ENCODE data around the gene PKIG. TPM values are rescaled to one million over a fixed set of nuclear protein-coding genes. Genes with fewer than 3 reads are reported as not detected.

Gene PKIG
- total RNA-seq, 1 experiment from 2014 or later = 41.9 TPM

- H3K9me2 ChIP-seq (ENCODE audit: insufficient read depth) = no peaks in the 10 kb centered on the region
- no peaks in the 10 kb centered on the region for H3K36me3 ChIP-seq (ENCODE audit: low read depth)
- no peak overlapping the region for H2AFZ ChIP-seq
- DNase-seq = no peak
- no TSS peak for BruUV-seq (replicated peaks)
- H3K27me3 ChIP-seq (ENCODE audit: insufficient read depth, low read depth) = no peaks in the 10 kb centered on the region
- TF ChIP-seq CTCF (conservative IDR thresholded peaks at IDR 0.05) = no peak
- no peak for TF ChIP-seq EZH2 (IDR thresholded peaks at IDR 0.05; ENCODE audit: low read depth)
- ChIA-PET CTCF (no interaction called here), POLR2A (ENCODE audit: unreplicated experiment) (no interaction called here)
- H3K4me1 ChIP-seq (replicated peaks; ENCODE audit: insufficient read depth) = no peaks in the 10 kb centered on the region
- H3K27ac ChIP-seq = no peak overlapping the region
- H3K4me3 ChIP-seq = no peak overlapping the region
- no peaks in the 10 kb centered on the region for H3K9me3 ChIP-seq (ENCODE audit: insufficient read depth, low read depth)
- H4K20me1 ChIP-seq (ENCODE audit: insufficient read depth) = no peaks in the 10 kb centered on the region
- H3K79me2 ChIP-seq (ENCODE audit: low read depth) = no peaks in the 10 kb centered on the region
- no peak overlapping the region for H3K4me2 ChIP-seq
- no peaks in the 10 kb centered on the region for H3F3A ChIP-seq (ENCODE audit: insufficient read depth, low read depth)
- intact Hi-C loops (cut with micrococcal nuclease; ENCODE audit: unreplicated experiment) = no loop called here
Observed at GRCh38 chr20:44544263-44544662, 38.1 kb upstream of the PKIG start.

GRCh38 chr20:44547419-44547818, 35.0 kb upstream of the PKIG start:
- no peaks in the 10 kb centered on the region for H3K27me3 ChIP-seq (ENCODE audit: insufficient read depth, low read depth)
- H3K27ac ChIP-seq = no peak overlapping the region
- H4K20me1 ChIP-seq (ENCODE audit: insufficient read depth) = no peaks in the 10 kb centered on the region
- no peaks in the 10 kb centered on the region for H3F3A ChIP-seq (ENCODE audit: insufficient read depth, low read depth)
- H3K4me1 ChIP-seq (replicated peaks; ENCODE audit: insufficient read depth) = peaks cover 9% of the 10 kb centered on the region
- no peaks in the 10 kb centered on the region for H3K79me2 ChIP-seq (ENCODE audit: low read depth)
- TF ChIP-seq CTCF (conservative IDR thresholded peaks at IDR 0.05) (no peak), EZH2 (IDR thresholded peaks at IDR 0.05; ENCODE audit: low read depth) (no peak)
- H3K9me2 ChIP-seq (ENCODE audit: insufficient read depth) = no peaks in the 10 kb centered on the region
- intact Hi-C loops (cut with micrococcal nuclease; ENCODE audit: unreplicated experiment) = no loop called here
- H3K9me3 ChIP-seq (ENCODE audit: insufficient read depth, low read depth) = no peaks in the 10 kb centered on the region
- ChIA-PET CTCF (interaction anchor here (0.6 kb wide), 1 partner anchor 558 kb away, joined by 3 read pairs; no protein-coding TSS in a partner anchor), POLR2A (ENCODE audit: unreplicated experiment) (interaction anchor here (0.7 kb wide), 1 partner anchor 592 kb away, joined by 5 read pairs; no protein-coding TSS in a partner anchor)
- H3K4me3 ChIP-seq = no peak overlapping the region
- DNase-seq = no peak
- no TSS peak for BruUV-seq (replicated peaks)
- H3K36me3 ChIP-seq (ENCODE audit: low read depth) = no peaks in the 10 kb centered on the region
- no peak overlapping the region for H2AFZ ChIP-seq
- no peak overlapping the region for H3K4me2 ChIP-seq

- TF ChIP-seq EZH2 (IDR thresholded peaks at IDR 0.05; ENCODE audit: low read depth) = no peak
- TF ChIP-seq CTCF (conservative IDR thresholded peaks at IDR 0.05) = no peak
- Histone ChIP-seq H3K4me1 (replicated peaks; ENCODE audit: insufficient read depth) (peaks cover 24% of the 10 kb centered on the region), H3K27me3 (ENCODE audit: insufficient read depth, low read depth) (no peaks in the 10 kb centered on the region), H3F3A (ENCODE audit: insufficient read depth, low read depth) (peaks cover 13% of the 10 kb centered on the region), H2AFZ (no peak overlapping the region), H3K4me2 (no peak overlapping the region), H3K9me2 (ENCODE audit: insufficient read depth) (no peaks in the 10 kb centered on the region), H4K20me1 (ENCODE audit: insufficient read depth) (no peaks in the 10 kb centered on the region), H3K79me2 (ENCODE audit: low read depth) (no peaks in the 10 kb centered on the region), H3K4me3 (no peak overlapping the region), H3K36me3 (ENCODE audit: low read depth) (no peaks in the 10 kb centered on the region), H3K9me3 (ENCODE audit: insufficient read depth, low read depth) (no peaks in the 10 kb centered on the region), H3K27ac (no peak overlapping the region)
- POLR2A ChIA-PET (ENCODE audit: unreplicated experiment) = no interaction called here
- DNase-seq = no peak
- no TSS peak for BruUV-seq (replicated peaks)
- CTCF ChIA-PET = interaction anchor here (0.6 kb wide), 1 partner anchor 138 kb away, joined by 9 read pairs; no protein-coding TSS in a partner anchor
- intact Hi-C loops (cut with micrococcal nuclease; ENCODE audit: unreplicated experiment) = no loop called here
Observed at GRCh38 chr20:44549123-44549522, 33.3 kb upstream of the PKIG start.
